Activated naive CD4-positive, alpha-beta T cell treated with anti-CD3 and anti-CD28 coated beads, Interleukin-2, amount 50 U/mL, for 24 hours (primary cell): ENCODE measurements around the gene ABTB2.
A peak's percentile ranks its signal among the peaks of the same experiment; 100 is the strongest.

Experiments
- H3K27ac Mint-ChIP-seq: one replicate; pipeline ENCODE4 v1.8.0; 2021; ENCODE audit warnings: mild to moderate bottlenecking, mixed read lengths
- H3K27me3 Mint-ChIP-seq: one replicate; pipeline ENCODE4 v1.8.0; 2021; ENCODE audit warnings: mixed read lengths
- H3K36me3 Mint-ChIP-seq: one replicate; pipeline ENCODE4 v1.8.0; 2021; ENCODE audit warnings: mixed read lengths
- H3K4me1 Mint-ChIP-seq: one replicate; pipeline ENCODE4 v1.8.0; 2021; ENCODE audit warnings: mixed read lengths
- H3K4me3 Mint-ChIP-seq: one replicate; pipeline ENCODE4 v1.8.0; 2021; ENCODE audit warnings: mild to moderate bottlenecking, mixed read lengths
- H3K9me3 Mint-ChIP-seq: one replicate; pipeline ENCODE4 v1.8.0; 2021; ENCODE audit warnings: mixed read lengths

The ABTB2 gene

GRCh38 chr11:34317666-34318065, 40.1 kb downstream of the ABTB2 start:
- Mint-ChIP-seq H3K36me3 (no peaks in the 10 kb centered on the region), H3K4me1 (peaks cover 12% of the 10 kb centered on the region), H3K4me3 (no peak overlapping the region), H3K9me3 (no peaks in the 10 kb centered on the region), H3K27me3 (no peaks in the 10 kb centered on the region), H3K27ac (no peak overlapping the region)

GRCh38 chr11:34317036-34317360, 40.8 kb downstream of the ABTB2 start:
- Mint-ChIP-seq H3K27ac (no peak overlapping the region), H3K4me3 (no peak overlapping the region), H3K4me1 (peaks cover 14% of the 10 kb centered on the region), H3K36me3 (no peaks in the 10 kb centered on the region), H3K9me3 (no peaks in the 10 kb centered on the region), H3K27me3 (no peaks in the 10 kb centered on the region)

DNA sequence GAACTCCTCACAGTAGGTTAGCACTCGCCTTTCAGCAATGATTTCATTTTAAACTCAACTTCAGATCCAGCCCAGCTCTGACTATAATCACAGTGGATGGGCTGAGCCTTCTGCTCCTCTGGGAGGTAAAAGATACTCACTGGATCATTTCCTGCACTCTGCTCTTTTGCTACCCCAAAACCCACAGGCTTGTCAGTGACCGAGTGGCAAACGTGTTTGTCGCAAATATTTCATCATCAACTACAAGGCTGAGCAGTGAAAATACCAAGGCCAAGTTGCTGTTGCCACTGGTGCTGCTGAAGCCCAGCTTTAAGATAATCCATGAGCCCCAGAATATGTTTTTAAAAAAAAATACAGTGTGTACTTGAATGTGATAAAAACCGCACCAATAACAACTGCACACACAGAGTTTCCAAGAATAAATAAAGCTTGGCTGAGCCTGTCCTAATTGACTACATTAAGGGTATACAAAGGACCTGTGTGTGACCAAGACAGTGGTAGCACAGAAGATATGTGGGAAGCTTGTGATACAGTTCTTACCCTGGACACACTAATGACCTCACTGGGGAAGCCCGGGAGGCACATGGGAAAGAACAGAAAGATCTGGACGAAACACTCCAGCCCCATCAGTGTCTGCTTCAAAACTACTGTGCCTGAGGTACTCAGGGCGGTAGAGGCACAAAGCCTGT, 41.3 kb downstream of the ABTB2 start:
- H3K9me3 Mint-ChIP-seq, result no peaks in the 10 kb centered on the region
- H3K4me1 Mint-ChIP-seq, result peaks cover 14% of the 10 kb centered on the region
- H3K27me3 Mint-ChIP-seq, result no peaks in the 10 kb centered on the region
- no peak overlapping the region for H3K4me3 Mint-ChIP-seq
- H3K36me3 Mint-ChIP-seq, result no peaks in the 10 kb centered on the region
- H3K27ac Mint-ChIP-seq, result peak overlapping the region; percentile 46

GRCh38 chr11:34315394-34315793, 42.4 kb downstream of the ABTB2 start:
- Mint-ChIP-seq H3K27ac (no peak overlapping the region), H3K36me3 (no peaks in the 10 kb centered on the region), H3K27me3 (no peaks in the 10 kb centered on the region), H3K4me1 (peaks cover 17% of the 10 kb centered on the region), H3K4me3 (no peak overlapping the region), H3K9me3 (no peaks in the 10 kb centered on the region)

GRCh38 chr11:34314936-34315335, 42.9 kb downstream of the ABTB2 start:
- Mint-ChIP-seq H3K36me3 (no peaks in the 10 kb centered on the region), H3K4me3 (no peak overlapping the region), H3K27ac (no peak overlapping the region), H3K27me3 (no peaks in the 10 kb centered on the region), H3K9me3 (no peaks in the 10 kb centered on the region), H3K4me1 (peaks cover 21% of the 10 kb centered on the region)

- Mint-ChIP-seq H3K9me3 (no peaks in the 10 kb centered on the region), H3K36me3 (no peaks in the 10 kb centered on the region), H3K27ac (no peak overlapping the region), H3K27me3 (no peaks in the 10 kb centered on the region), H3K4me1 (peaks cover 24% of the 10 kb centered on the region), H3K4me3 (no peak overlapping the region)
These were observed 43.6 kb downstream of the ABTB2 start for GRCh38 chr11:34314176-34314575.

GRCh38 chr11:34313099-34313517, 44.7 kb downstream of the ABTB2 start:
- H3K9me3 Mint-ChIP-seq, result no peaks in the 10 kb centered on the region
- H3K4me3 Mint-ChIP-seq, result no peak overlapping the region
- no peaks in the 10 kb centered on the region for H3K36me3 Mint-ChIP-seq
- H3K27ac Mint-ChIP-seq, result no peak overlapping the region
- peaks cover 34% of the 10 kb centered on the region for H3K4me1 Mint-ChIP-seq
- H3K27me3 Mint-ChIP-seq, result no peaks in the 10 kb centered on the region

- Mint-ChIP-seq H3K4me1 (peaks cover 36% of the 10 kb centered on the region), H3K27ac (no peak overlapping the region), H3K36me3 (no peaks in the 10 kb centered on the region), H3K27me3 (no peaks in the 10 kb centered on the region), H3K9me3 (no peaks in the 10 kb centered on the region), H3K4me3 (no peak overlapping the region)
These were observed 46.7 kb downstream of the ABTB2 start for GRCh38 chr11:34311126-34311525.

DNA sequence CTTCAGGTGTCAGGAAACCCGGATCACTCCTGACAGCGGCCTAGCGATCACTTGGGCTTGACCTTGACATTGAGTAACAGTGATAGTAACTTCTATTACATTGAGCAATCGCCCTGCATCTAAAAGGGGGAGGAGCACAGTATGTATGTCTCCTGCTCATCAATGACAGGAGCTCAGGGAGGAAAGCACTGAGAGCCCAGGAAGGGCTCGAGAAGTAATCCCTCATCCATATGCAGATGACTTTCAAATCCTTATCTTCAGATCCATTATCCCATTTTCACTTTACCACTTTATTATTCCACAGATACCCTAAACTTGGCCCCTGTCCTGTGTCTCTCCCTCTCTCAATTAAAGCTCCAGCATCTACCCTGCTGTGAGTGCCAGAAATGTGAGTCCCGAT, 47.8 kb downstream of the ABTB2 start:
- no peaks in the 10 kb centered on the region for H3K9me3 Mint-ChIP-seq
- no peaks in the 10 kb centered on the region for H3K36me3 Mint-ChIP-seq
- H3K27ac Mint-ChIP-seq, result peak overlapping the region; percentile 73
- no peaks in the 10 kb centered on the region for H3K27me3 Mint-ChIP-seq
- peaks cover 36% of the 10 kb centered on the region for H3K4me1 Mint-ChIP-seq
- no peak overlapping the region for H3K4me3 Mint-ChIP-seq

DNA sequence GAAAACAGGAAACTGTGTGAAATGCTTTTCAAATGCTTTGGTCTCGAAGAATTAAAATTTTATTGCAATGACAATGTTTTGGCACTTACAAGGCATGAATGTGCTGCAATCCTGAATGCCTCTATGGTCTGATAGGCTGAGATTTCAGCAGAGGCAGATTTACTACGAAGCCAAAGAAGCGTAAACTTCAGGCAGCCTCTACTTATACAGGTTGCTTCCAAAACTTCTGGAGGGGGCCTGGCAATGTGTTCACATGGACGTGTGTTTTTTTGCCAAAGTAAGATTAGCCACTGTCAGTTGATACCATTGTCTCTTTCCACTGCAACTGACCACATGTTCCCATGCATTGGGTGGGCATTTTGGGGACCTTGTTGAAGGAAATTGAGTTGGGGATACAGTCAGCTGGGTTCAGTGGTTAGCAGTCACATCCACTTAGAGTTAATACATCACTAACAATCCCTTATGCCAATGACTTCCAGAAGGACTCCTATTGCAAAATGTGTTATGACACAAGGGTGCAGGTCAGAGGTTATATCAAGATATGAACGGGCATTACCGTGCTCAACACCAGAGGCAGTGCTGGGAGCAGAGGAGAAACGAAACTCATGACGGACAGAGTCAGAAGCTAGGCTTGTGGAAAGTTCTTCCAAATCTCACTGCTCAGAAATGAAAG, 48.8 kb downstream of the ABTB2 start:
- no peak overlapping the region for H3K27ac Mint-ChIP-seq
- H3K4me3 Mint-ChIP-seq, result no peak overlapping the region
- H3K36me3 Mint-ChIP-seq, result no peaks in the 10 kb centered on the region
- no peaks in the 10 kb centered on the region for H3K27me3 Mint-ChIP-seq
- peaks cover 36% of the 10 kb centered on the region for H3K4me1 Mint-ChIP-seq
- no peaks in the 10 kb centered on the region for H3K9me3 Mint-ChIP-seq

- Mint-ChIP-seq H3K9me3 (no peaks in the 10 kb centered on the region), H3K27me3 (no peaks in the 10 kb centered on the region), H3K4me1 (peaks cover 30% of the 10 kb centered on the region), H3K36me3 (no peaks in the 10 kb centered on the region), H3K27ac (no peak overlapping the region), H3K4me3 (no peak overlapping the region)
These were observed 49.5 kb downstream of the ABTB2 start for GRCh38 chr11:34308049-34308912.

GRCh38 chr11:34305780-34306179, 52.0 kb downstream of the ABTB2 start:
- peaks cover 22% of the 10 kb centered on the region for H3K4me1 Mint-ChIP-seq
- H3K9me3 Mint-ChIP-seq, result no peaks in the 10 kb centered on the region
- no peak overlapping the region for H3K27ac Mint-ChIP-seq
- no peaks in the 10 kb centered on the region for H3K27me3 Mint-ChIP-seq
- no peaks in the 10 kb centered on the region for H3K36me3 Mint-ChIP-seq
- H3K4me3 Mint-ChIP-seq, result no peak overlapping the region

DNA sequence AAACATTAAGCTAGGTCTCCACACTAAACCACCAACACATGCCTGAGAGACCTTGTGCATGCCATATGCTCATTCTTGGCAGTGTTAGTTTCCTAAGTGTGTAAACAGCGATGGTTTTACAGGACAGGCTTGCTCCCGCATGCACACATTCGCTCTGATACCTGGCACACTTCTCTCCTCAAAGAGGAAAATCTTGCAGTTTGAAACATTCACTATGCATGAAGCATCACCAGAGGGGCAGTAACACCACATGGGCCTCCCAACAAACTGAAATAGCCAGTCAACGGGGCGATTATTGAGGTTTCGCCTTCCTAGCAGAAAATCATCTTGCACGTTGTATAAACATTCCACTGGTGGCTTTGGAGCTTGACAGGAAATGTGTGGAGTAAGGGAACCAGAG, 52.6 kb downstream of the ABTB2 start:
- H3K4me1 Mint-ChIP-seq, result peaks cover 17% of the 10 kb centered on the region
- H3K4me3 Mint-ChIP-seq, result no peak overlapping the region
- no peaks in the 10 kb centered on the region for H3K27me3 Mint-ChIP-seq
- no peak overlapping the region for H3K27ac Mint-ChIP-seq
- no peaks in the 10 kb centered on the region for H3K36me3 Mint-ChIP-seq
- no peaks in the 10 kb centered on the region for H3K9me3 Mint-ChIP-seq

DNA sequence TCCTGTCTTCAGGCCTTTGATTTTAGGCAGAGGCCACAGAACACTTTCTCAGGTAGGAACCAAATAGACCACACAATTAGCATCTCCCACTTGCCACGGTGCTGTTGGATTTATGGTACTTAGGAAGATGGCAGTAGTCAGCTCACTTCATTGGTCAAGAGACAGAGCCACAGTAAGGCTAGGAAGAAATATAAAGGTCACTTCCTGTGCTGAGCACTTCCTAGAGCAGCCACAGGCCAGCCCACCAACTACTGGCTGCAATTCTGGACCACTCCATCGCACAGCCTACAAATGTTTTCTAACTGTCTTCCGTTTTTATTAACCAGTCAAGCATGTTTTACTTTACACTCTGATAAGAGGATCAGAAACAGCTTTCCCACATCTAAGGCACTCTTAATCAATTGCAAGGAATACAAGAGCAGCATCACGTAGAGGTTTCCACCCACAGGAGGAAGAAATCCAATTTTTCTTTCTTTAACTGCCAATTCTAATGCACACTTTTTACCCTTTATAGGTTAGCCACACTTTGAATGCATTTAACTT, 54.7 kb downstream of the ABTB2 start:
- Mint-ChIP-seq H3K27me3 (no peaks in the 10 kb centered on the region), H3K9me3 (no peaks in the 10 kb centered on the region), H3K4me1 (peaks cover 2% of the 10 kb centered on the region), H3K27ac (no peak overlapping the region), H3K36me3 (no peaks in the 10 kb centered on the region), H3K4me3 (no peak overlapping the region)

- H3K4me3 Mint-ChIP-seq, result no peak overlapping the region
- H3K27me3 Mint-ChIP-seq, result no peaks in the 10 kb centered on the region
- no peaks in the 10 kb centered on the region for H3K4me1 Mint-ChIP-seq
- no peaks in the 10 kb centered on the region for H3K36me3 Mint-ChIP-seq
- H3K9me3 Mint-ChIP-seq, result no peaks in the 10 kb centered on the region
- no peak overlapping the region for H3K27ac Mint-ChIP-seq
These were observed 55.5 kb downstream of the ABTB2 start for GRCh38 chr11:34302046-34302921.
